ENCODE data around the gene CTDP1. TPM values are rescaled to one million over a fixed set of nuclear protein-coding genes. Genes with fewer than 3 reads are reported as not detected.
"Not testable (repeated sequence)": the region's sequence is repeated elsewhere in the genome, so short reads cannot be mapped to it uniquely, and the experiment has no call there.

CTDP1 gene
- polyA plus RNA-seq, 1 donor: 7.8 TPM

GRCh38 chr18:79740521-79741361 is 61.1 kb downstream of the CTDP1 start:
- DNase-seq (ENCODE audit: low read depth): no peak

GRCh38 chr18:79741362-79741700 is 61.7 kb downstream of the CTDP1 start:
- no peak for DNase-seq (ENCODE audit: low read depth)

GRCh38 chr18:79742076-79742475 is 62.5 kb downstream of the CTDP1 start:
- DNase-seq (ENCODE audit: low read depth): no peak

DNA sequence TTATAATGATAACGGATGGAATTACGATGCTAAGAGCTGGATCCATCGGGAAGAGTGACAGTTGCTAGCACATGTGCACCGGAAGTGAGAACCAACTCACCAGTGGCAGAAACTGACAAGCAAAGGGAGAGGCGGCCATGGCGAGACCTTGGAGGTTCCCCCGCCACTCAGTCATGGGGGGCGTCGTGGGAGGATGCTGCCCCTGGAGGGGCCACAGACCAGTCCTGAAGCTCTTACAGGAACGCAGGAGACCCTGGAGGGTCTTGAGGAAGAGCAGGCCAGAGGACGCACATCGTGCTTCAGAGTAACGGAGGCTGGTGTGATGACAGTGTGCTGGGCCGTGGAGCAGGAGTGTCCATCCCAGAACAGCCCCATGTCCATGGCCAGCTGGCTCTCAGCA is 65.0 kb downstream of the CTDP1 start:
- no peak for DNase-seq (ENCODE audit: low read depth)

DNA sequence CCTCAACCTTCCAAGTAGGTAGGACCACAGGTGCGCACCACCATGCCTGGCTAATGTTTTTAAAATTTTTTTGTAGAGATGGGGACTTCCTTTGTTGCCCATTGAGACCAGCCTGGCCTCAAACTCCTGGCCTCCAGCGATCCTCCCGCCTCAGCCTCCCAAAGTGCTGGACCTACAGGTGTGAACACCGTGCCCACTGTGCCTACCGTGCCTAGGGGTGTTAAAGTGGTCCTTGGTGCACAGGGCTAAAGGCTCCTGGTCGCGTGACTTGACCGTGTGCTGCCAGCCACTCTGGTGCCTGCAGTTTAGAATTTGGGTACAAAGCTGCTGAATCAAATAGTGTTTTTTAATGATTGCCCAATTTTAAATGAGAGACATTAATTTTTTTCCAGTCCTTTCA is 67.1 kb downstream of the CTDP1 start:
- no peak for DNase-seq (ENCODE audit: low read depth)

DNA sequence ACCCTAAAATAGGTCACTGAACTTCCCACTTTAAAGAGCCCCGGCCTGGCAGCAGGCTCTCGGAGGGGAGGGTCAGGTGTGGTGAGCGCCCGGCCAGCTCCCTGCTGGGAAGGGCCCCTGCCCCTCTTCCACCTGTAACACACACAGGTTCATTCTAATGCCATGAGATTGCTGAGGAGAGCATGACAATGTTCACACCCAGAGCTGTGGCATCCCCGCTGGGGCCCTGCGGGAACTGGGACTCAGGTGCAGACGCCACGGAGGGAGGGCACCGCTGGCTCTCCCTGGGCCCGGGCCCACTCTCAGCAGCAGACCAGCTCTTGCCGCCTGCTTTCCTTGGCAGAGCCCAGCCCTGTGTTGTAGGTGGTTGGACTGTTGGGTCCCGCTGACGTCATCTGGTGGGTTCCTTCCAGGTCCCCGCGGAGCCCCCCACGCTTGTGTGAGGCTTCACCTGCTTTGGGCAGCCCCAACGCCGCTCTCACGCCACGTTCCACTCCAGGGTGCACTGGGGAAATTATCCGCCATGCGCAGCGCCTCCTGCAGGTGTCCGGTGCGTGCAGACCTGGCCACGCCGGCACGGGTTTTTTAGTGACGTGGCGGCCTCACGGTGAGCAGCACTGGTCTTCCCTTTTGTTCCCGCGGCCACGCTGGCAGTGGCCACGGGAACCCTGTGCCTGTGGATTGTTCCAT is 67.7 kb downstream of the CTDP1 start:
- DNase-seq (ENCODE audit: low read depth): no peak

DNA sequence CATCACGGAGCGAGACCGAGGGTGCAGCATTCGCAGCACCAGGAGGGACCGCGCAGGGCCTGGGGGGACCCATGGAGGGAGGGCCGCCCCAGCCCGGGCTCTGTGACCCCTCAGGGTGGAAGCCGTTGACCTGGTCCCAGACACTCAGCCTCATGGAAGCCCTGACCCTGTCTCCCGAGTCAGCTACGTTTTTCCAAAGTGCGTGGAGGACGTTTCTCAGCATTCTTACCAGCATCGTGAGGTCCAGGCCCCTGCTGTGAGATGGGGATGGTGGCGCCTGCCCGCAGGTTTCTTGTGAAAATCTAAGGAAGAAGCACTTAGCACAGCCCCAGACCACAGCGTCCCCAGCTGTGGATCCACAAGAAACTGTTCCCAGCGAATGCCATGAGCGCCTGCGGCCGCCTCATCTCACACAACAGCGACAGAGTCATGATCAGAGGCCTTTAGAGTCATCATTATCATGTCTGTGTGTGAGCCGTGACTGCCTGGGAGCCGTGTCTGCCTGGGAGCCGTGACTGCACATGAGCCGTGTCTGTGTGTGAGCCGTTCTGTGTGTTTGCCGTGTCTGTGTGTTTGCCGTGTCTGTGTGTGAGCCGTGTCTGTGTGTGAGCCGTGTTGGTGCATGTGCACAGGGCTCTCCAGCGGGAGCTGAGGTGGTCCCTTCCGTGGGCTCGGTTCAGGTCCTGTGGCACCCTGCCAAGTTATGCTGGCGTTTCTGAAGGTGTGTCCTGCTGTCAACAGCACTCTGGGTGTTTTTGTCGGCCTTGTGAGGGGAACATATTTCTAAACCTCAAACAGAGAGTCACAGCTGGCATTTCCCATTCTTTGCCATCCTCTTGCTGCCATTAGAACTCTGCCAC is 68.9 kb downstream of the CTDP1 start:
- no peak for DNase-seq (ENCODE audit: low read depth)

- DNase-seq (ENCODE audit: low read depth): no peak
These were observed 69.9 kb downstream of the CTDP1 start for GRCh38 chr18:79749251-79750191.

DNA sequence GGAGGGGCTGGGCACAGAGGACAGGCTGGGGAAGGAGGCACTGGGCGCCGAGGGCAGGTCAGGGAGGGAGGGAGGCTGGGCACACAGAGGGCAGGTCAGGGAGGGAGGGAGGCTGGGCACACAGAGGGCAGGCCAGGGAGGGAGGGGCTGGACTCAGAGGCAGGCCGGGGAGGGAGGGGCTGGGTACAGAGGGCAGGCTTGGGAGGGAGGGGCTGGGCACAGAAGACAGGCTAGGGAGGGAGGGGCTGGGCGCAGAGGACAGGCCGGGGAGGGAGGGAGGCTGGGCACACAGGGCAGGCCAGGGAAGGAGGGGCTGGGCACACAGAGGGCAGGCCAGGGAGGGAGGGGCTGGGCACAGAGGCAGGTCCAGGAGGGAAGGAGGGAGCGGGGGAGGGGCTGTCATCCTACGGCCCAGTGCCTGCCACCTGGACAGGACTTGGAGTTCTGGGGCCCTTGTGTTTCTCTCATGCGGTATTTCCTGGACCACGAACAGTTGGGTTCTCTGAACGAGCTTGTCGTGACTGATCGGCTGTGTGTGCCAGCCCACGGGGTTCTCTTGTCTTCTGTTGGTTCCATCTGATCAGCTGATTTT is 71.5 kb downstream of the CTDP1 start:
- no peak for DNase-seq (ENCODE audit: low read depth)

DNA sequence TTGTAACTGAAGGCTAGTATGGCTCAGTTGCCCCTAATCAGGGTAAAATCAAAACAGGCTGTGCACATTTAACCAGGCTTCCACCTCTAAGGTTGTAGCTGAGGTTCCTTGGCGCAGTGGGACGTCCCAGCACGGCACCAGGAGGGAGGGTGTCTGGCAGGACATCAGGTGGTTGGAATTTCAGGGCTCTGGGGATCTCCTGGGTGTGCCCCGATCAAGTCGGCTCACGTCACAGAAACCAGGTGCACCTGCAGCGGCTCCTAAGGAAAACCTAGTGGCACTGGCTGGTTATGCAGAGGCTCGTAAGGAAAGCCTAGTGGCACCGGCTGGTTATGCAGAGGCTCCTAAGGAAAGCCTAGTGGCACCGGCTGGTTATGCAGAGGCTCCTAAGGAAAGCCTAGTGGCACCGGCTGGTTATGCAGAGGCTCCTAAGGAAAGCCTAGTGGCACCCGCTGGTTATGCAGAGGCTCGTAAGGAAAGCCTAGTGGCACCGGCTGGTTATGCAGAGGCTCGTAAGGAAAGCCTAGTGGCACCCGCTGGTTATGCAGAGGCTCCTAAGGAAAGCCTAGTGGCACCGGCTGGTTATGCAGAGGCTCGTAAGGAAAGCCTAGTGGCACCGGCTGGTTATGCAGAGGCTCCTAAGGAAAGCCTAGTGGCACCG is 72.4 kb downstream of the CTDP1 start:
- DNase-seq (ENCODE audit: low read depth): not testable (repeated sequence)

- DNase-seq (ENCODE audit: low read depth): not testable (repeated sequence)
These were observed 73.3 kb downstream of the CTDP1 start for GRCh38 chr18:79752946-79753345.

DNA sequence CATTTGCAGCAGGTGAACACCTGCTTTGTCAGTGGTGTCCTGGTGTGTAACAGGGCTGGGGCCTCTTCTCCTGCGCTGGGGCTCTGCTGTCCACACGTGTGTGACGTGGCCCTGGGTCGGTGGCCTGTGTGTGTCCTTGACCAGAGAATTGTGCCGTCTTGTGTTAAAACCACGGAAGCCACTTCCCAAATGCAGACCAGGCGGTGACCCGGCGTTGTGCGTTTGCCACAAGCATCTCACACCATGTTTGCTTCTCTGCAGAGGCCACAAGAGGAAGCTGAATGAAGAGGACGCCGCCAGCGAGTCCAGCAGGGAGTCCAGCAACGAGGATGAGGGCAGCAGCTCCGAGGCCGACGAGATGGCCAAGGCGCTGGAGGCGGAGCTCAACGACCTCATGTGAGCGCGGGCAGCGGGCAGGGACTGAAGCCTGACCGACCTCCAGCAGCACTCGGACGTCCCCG is 73.8 kb downstream of the CTDP1 start:
- DNase-seq (ENCODE audit: low read depth): no peak

DNA sequence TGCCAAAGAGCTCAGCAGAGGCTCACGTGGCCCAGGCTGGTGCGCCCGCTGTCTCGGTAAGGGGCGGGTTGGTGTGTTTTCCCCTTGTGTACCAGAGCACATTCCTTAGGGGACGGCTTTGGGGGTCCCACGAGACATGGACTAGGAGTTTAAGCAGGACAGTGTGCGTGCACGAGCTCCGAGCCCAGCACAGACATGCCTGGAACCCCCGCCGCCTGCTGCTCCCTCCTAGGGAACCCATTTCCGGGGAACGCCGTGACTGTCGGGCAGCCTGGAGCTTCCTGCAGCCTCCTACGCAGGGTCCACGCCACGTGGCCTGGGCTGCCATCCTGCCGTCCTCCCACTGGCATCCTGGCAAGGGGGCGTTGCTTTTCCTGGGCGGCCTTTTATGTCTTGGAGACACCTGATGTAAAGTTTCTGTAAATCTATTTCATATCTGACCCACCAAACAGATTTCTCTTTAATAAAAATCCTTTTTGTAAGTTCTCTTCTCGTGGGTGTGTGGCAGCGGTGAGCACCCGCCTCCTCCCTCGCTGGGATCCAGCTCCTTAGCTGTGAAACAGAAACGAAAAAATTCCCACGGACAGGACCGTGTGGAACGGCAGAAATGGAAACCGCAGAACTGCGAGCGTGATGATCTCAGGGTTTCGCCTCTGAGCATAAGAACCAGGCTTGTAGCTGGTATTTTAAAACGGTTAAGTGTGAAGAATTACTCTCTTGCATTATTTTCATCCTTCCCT is 74.6 kb downstream of the CTDP1 start:
- no peak for DNase-seq (ENCODE audit: low read depth)

GRCh38 chr18:79754831-79755351 is 75.3 kb downstream of the CTDP1 start:
- DNase-seq (ENCODE audit: low read depth): no peak

DNA sequence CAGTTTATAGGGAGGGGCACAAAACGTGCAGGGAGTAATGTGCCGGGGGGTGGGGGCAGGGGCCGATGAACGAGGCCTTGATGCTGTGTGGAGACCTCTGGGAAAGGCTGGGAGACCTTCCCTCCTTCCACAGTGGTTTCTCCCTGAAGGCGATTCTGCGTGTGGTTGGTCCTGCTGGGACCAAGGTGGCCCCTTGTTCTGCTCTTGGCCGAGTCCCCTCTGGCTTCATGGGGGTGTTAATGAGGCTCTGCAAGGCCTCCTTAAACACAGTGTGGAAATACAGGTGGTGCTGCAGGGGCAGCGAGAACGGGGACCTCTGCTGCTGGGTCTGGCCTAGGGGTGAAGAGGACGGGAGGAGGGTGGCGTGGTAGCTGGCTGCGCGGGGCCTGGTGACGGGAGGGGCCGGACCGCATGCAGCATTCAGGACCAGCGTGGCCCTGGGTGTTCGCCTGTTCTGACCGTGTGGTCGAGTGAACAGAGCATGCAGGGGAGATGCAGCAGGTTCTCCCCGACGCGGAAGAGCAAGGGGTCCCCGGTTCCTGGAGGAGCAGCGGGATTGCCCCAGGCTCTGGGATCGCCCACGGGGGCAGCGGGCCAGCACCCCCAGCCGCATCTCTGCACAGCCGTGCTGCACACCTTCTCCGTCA is 76.0 kb downstream of the CTDP1 start:
- no peak for DNase-seq (ENCODE audit: low read depth)

DNA sequence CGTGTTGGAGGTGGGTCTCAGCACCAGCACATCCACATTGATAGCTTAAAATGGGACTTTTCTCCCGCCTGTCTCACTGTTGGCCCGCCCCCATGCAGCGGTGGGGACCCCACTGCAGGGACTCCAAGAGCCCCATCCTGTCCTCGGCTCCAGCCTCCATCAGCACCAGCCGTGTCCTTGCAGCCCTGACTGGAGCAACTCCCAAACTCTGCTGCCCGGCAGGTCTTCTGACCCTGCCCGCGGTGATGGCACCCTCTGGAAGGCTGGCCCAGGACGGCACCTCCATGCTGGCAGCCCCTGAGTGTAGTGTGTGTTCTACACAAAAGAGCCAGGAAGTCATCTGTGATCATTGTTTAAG is 76.5 kb downstream of the CTDP1 start:
- DNase-seq (ENCODE audit: low read depth): no peak

DNA sequence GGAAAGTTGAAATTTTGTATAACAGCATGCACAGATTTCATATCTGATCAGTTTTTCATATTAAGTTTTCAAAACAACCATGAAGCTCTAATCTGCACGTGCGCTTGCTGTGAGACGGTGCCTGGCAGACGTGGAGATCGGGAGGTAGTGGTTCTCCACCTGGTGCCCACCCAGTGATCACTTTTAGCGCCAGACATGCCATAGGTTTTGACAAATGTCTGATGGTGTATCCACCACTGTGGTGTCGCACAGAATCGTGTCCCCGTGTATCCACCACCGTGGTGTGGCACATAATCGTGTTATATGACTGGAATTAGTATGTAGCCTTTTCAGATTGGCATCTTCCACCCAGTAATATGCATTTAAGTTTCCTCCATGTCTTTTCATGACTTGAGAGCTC is 77.2 kb downstream of the CTDP1 start:
- DNase-seq (ENCODE audit: low read depth): no peak

GRCh38 chr18:79760348-79760747 is 80.7 kb downstream of the CTDP1 start:
- DNase-seq (ENCODE audit: low read depth): no peak

- DNase-seq (ENCODE audit: low read depth): no peak
These were observed 81.3 kb downstream of the CTDP1 start for GRCh38 chr18:79760881-79761280.

Measured in forelimb muscle (tissue), 1 donor.